Suprapubic skin (tissue), 4 donors: ENCODE measurements around the gene STAG3. TPM values are rescaled to one million over a fixed set of nuclear protein-coding genes. Genes with fewer than 3 reads are reported as not detected.
"Not testable (repeated sequence)": the region's sequence is repeated elsewhere in the genome, so short reads cannot be mapped to it uniquely, and the experiment has no call there.

Experiments
- DNase-seq, 2 donors: peaks; one replicate each; pipeline ENCODE4 v3.0.0-alpha.2; 2019; ENCODE audit warnings: low spot score in 2 of 2
- H3K27ac ChIP-seq: fragments of 200-600 bp; sonication (generic); one replicate; pipeline ENCODE4 v1.5.1; 2019
- H3K27me3 ChIP-seq: fragments of 200-600 bp; sonication (generic); one replicate; pipeline ENCODE4 v1.5.1; 2019
- H3K36me3 ChIP-seq: fragments of 200-600 bp; sonication (generic); one replicate; pipeline ENCODE4 v1.5.1; 2019
- H3K4me1 ChIP-seq: fragments of 200-600 bp; sonication (generic); one replicate; pipeline ENCODE4 v1.5.1; 2019
- H3K4me3 ChIP-seq: fragments of 200-600 bp; sonication (generic); one replicate; pipeline ENCODE4 v1.5.1; 2019; ENCODE audit warnings: mild to moderate bottlenecking
- H3K9me3 ChIP-seq: fragments of 200-600 bp; sonication (generic); one replicate; pipeline ENCODE4 v1.5.1; 2019
- EP300 ChIP-seq: sonication (generic); formaldehyde crosslinking; IDR thresholded peaks from one replicate; pipeline ENCODE4 v1.6.1; 2017; ENCODE audit warnings: antibody characterized with exemption
- POLR2A ChIP-seq, 2 donors: fragments of 450-650 bp; IDR thresholded peaks; one replicate each; pipeline ENCODE4 v1.6.1; 2017; ENCODE audit warnings: antibody characterized with exemption in 2 of 2, mild to moderate bottlenecking in 2 of 2, moderate library complexity in 2 of 2
- POLR2AphosphoS5 ChIP-seq, 3 donors: sonication (generic); formaldehyde crosslinking; IDR thresholded peaks; one replicate each; pipeline ENCODE4 v1.6.1; 2017; ENCODE audit warnings: antibody characterized with exemption in 3 of 3
- WGBS: methylation state at CpG from one replicate; pipeline ENCODE4 v1.1.5; 2018; 5-methylcytosine and 5-hydroxymethylcytosine counted together
- total RNA-seq, 4 donors: library from RNA; depleted of rRNA; stranded (reverse); fragments of >200 nt; gene quantifications; one replicate each; pipeline ENCODE4 v1.1.0, GENCODE V29; 2016
- TF ChIP-seq, protein P1 (sequence below), 2 donors: fragments of 200-600 bp in 1 of 2; fragments of 450-650 bp in 1 of 2; sonication (generic) in 1 of 2; IDR thresholded peaks; one replicate each; pipeline ENCODE4 v1.5.1; 2016 to 2019; ENCODE audit warnings: antibody characterized with exemption in 2 of 2, mild to moderate bottlenecking in 1 of 2, moderate library complexity in 1 of 2

The STAG3 gene
- total RNA-seq, 4 donors from 2014 or later, result 0.68 to 2.0 (median 1.9) TPM; not detected in 1

- H3K36me3 ChIP-seq, result no peaks in the 10 kb centered on the region
- no peaks in the 10 kb centered on the region for H3K9me3 ChIP-seq
- H3K27me3 ChIP-seq, result peaks cover 7% of the 10 kb centered on the region
- no peak overlapping the region for H3K27ac ChIP-seq
- H3K4me1 ChIP-seq, result peaks cover 33% of the 10 kb centered on the region
- DNase-seq, result peak in 1 of 2 donors; percentile 74
- WGBS, result 94% methylated on average over 14 of the region's 14 CpGs
- TF ChIP-seq EP300 (no peak), POLR2A (IDR thresholded peaks at IDR 0.05) (no peak), POLR2AphosphoS5 (IDR thresholded peaks at IDR 0.05) (no peak)
- TF ChIP-seq, protein P1, sequence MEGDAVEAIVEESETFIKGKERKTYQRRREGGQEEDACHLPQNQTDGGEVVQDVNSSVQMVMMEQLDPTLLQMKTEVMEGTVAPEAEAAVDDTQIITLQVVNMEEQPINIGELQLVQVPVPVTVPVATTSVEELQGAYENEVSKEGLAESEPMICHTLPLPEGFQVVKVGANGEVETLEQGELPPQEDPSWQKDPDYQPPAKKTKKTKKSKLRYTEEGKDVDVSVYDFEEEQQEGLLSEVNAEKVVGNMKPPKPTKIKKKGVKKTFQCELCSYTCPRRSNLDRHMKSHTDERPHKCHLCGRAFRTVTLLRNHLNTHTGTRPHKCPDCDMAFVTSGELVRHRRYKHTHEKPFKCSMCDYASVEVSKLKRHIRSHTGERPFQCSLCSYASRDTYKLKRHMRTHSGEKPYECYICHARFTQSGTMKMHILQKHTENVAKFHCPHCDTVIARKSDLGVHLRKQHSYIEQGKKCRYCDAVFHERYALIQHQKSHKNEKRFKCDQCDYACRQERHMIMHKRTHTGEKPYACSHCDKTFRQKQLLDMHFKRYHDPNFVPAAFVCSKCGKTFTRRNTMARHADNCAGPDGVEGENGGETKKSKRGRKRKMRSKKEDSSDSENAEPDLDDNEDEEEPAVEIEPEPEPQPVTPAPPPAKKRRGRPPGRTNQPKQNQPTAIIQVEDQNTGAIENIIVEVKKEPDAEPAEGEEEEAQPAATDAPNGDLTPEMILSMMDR (IDR thresholded peaks at IDR 0.05), result no peak
- no peak overlapping the region for H3K4me3 ChIP-seq
Measured at GRCh38 chr7:100175296-100175935, 2.3 kb upstream of the STAG3 start.

DNA sequence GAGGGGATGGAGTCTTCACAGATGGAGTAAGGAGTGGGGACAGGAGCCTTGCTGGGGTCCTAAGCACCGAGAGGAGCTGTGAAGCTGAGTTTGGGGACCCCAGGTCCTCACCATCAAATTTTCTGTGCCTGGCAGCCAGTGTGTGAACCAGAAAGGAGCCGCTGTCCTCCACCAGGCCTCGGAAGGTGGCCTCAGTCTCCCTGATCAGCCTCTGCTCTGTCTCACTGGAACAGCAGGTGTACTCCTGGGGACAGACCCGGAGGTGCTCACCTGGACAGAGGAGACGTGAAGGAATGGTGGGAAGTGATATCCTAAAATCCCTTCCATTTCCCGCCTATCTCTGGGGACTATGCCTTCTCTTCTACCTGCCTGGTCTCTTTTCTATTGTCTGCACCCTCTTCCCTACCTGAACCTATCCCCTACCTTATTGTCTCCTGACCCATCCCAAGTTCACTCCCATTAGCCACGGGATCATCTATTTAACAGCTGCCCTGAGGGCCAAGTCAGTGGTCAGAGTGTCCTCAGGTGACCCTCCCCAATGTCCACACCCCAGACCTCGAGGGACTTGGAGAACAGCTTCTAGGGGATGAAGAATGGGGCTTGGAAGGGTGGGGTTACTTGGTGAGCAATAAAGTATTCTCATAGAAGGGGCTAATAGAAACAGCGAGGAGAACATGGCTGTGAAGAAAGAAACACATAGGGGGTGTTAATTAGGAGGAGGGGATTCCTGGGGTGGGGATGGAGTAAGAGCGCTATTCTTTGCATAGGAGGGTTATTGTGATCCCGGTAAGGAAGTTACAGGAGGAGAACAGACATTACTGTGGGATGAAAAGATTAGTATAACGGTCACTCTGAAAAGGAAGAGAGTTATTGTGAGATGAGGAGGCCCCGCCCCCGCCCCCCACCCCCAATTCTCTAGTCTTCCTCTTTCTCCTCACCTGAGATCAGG, 1.3 kb upstream of the STAG3 start:
- Histone ChIP-seq H3K4me3 (peak overlapping the region; percentile 60), H3K36me3 (no peaks in the 10 kb centered on the region), H3K9me3 (no peaks in the 10 kb centered on the region), H3K27me3 (peaks cover 4% of the 10 kb centered on the region), H3K4me1 (peaks cover 25% of the 10 kb centered on the region), H3K27ac (no peak overlapping the region)
- 54% methylated on average over 14 of the region's 14 CpGs for WGBS
- DNase-seq, result peak in 1 of 2 donors; percentile 53
- no peak for TF ChIP-seq EP300
- no peak for TF ChIP-seq POLR2A (IDR thresholded peaks at IDR 0.05)
- TF ChIP-seq POLR2AphosphoS5 (IDR thresholded peaks at IDR 0.05), result no peak
- TF ChIP-seq, protein P1 (IDR thresholded peaks at IDR 0.05), result no peak

- DNase-seq, H3K27me3 ChIP-seq, H3K4me3 ChIP-seq, H3K9me3 ChIP-seq, H3K27ac ChIP-seq, H3K36me3 ChIP-seq: not testable (repeated sequence)
- H3K4me1 ChIP-seq, result peaks cover 18% of the 10 kb centered on the region
- whole genome bisulfite sequencing, result 91% methylated on average over 3 of the region's 3 CpGs
Measured at GRCh38 chr7:100180084-100180483, 2.4 kb downstream of the STAG3 start.

DNA sequence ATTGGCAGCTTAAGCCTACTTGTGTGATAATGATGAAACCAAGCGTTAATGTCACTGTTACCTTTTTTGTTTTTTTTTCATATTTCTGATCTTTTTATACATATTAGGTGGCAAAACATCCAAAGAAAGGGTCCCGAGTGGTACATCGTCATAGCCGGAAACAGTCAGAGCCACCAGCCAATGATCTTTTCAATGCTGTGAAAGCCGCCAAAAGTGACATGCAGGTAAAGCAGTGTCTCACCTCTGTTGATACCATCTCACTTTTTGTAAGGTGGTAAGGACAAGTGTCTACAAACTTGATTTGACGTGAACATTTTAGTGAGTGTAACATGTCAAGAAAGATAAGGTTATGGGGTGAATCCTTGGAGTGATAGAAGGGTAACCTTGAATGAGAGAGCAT, 4.9 kb downstream of the STAG3 start:
- H3K4me1 ChIP-seq, H3K36me3 ChIP-seq, H3K27me3 ChIP-seq, H3K4me3 ChIP-seq, H3K9me3 ChIP-seq, DNase-seq, H3K27ac ChIP-seq: not testable (repeated sequence)
- 80% methylated on average over 6 of the region's 6 CpGs for WGBS

DNA sequence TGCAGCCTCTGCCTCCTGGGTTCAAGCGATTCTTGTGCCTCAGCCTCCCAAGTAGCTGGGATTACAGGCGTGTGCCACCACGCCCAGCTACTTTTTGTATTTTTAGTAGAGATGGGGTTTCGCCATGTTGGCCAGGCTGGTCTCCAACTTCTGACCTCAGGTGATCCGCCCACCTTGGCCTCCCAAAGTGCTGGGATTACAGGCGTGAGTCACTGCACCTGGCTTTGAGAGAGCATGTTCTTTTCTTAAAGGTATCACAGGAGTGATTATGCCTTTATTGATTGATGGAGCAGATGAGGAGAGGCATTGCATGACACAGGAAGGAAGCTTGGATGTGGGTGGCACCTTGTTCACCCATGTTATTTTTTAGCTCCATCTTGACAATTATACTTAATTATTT, 5.4 kb downstream of the STAG3 start:
- H3K9me3 ChIP-seq, H3K27me3 ChIP-seq, H3K4me1 ChIP-seq, H3K27ac ChIP-seq, DNase-seq, H3K4me3 ChIP-seq, H3K36me3 ChIP-seq: not testable (repeated sequence)
- WGBS, result 72% methylated on average over 6 of the region's 6 CpGs

GRCh38 chr7:100185726-100186125, 8.0 kb downstream of the STAG3 start:
- no peak overlapping the region for H3K4me3 ChIP-seq
- DNase-seq, result no peak
- H3K36me3 ChIP-seq, result no peaks in the 10 kb centered on the region
- peaks cover 2% of the 10 kb centered on the region for H3K4me1 ChIP-seq
- no peak overlapping the region for H3K27ac ChIP-seq
- TF ChIP-seq, protein P1 (IDR thresholded peaks at IDR 0.05), result no peak
- TF ChIP-seq POLR2A (IDR thresholded peaks at IDR 0.05) (no peak), POLR2AphosphoS5 (IDR thresholded peaks at IDR 0.05) (no peak), EP300 (no peak)
- no peaks in the 10 kb centered on the region for H3K9me3 ChIP-seq
- no peaks in the 10 kb centered on the region for H3K27me3 ChIP-seq
- 69% methylated on average over 2 of the region's 2 CpGs for WGBS
